ENCODE data around the gene WHAMM.
"Not testable (repeated sequence)": the region's sequence is repeated elsewhere in the genome, so short reads cannot be mapped to it uniquely, and the experiment has no call there.

Gene WHAMM

GRCh38 chr15:82862886-82863285 lies 53.5 kb downstream of the WHAMM start:
- Histone ChIP-seq H3K36me3 (ENCODE audit: control insufficient read depth in 1 of 2, insufficient read depth in 2 of 2, low read length in 2 of 2) (no peaks in the 10 kb centered on the region), H3K9ac (ENCODE audit: low read depth in 1 of 2, low read length in 2 of 2) (no peak overlapping the region), H3K27me3 (ENCODE audit: control insufficient read depth in 1 of 2, insufficient read depth in 2 of 2, low read length in 2 of 2) (no peaks in the 10 kb centered on the region), H3K27ac (ENCODE audit: low read depth, low read length) (no peak overlapping the region), H3K4me3 (ENCODE audit: low read depth in 1 of 2, low read length in 2 of 2) (no peak overlapping the region), H3K9me3 (ENCODE audit: control insufficient read depth in 1 of 2, low read length in 2 of 2) (no peaks in the 10 kb centered on the region), H3K4me1 (ENCODE audit: control insufficient read depth in 1 of 2, insufficient read depth in 2 of 2, low read length in 2 of 2) (no peaks in the 10 kb centered on the region)

DNA sequence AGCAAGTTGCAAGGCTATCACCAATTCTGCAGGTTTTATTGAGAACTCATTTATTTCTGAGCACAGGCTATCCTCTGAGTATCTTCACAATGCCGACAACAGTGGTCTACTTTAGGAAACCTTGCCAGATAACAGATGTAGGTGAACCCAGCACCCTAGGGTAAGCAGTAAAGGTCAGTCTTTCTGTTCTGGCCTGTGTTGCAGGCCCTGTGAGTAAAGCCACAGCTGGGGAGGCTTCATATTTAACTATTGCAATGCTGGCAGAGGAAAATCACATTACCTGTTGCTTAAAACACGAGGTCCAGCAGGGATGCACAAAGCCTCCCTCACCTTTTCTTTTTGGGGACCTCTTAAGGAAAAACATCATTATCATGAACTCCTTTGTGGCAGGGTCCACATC lies 55.5 kb downstream of the WHAMM start:
- Histone ChIP-seq H3K4me1 (ENCODE audit: control insufficient read depth in 1 of 2, insufficient read depth in 2 of 2, low read length in 2 of 2) (no peaks in the 10 kb centered on the region), H3K9ac (ENCODE audit: low read depth in 1 of 2, low read length in 2 of 2) (no peak overlapping the region), H3K4me3 (ENCODE audit: low read depth in 1 of 2, low read length in 2 of 2) (no peak overlapping the region), H3K36me3 (ENCODE audit: control insufficient read depth in 1 of 2, insufficient read depth in 2 of 2, low read length in 2 of 2) (no peaks in the 10 kb centered on the region), H3K9me3 (ENCODE audit: control insufficient read depth in 1 of 2, low read length in 2 of 2) (no peaks in the 10 kb centered on the region), H3K27me3 (ENCODE audit: control insufficient read depth in 1 of 2, insufficient read depth in 2 of 2, low read length in 2 of 2) (no peaks in the 10 kb centered on the region), H3K27ac (ENCODE audit: low read depth, low read length) (no peak overlapping the region)

GRCh38 chr15:82865581-82865980 lies 56.2 kb downstream of the WHAMM start:
- not testable (repeated sequence) for H3K9ac ChIP-seq (ENCODE audit: low read depth in 1 of 2, low read length in 2 of 2); H3K4me1 ChIP-seq (ENCODE audit: control insufficient read depth in 1 of 2, insufficient read depth in 2 of 2, low read length in 2 of 2); H3K9me3 ChIP-seq (ENCODE audit: control insufficient read depth in 1 of 2, low read length in 2 of 2); H3K27me3 ChIP-seq (ENCODE audit: control insufficient read depth in 1 of 2, insufficient read depth in 2 of 2, low read length in 2 of 2); H3K27ac ChIP-seq (ENCODE audit: low read depth, low read length); H3K36me3 ChIP-seq (ENCODE audit: control insufficient read depth in 1 of 2, insufficient read depth in 2 of 2, low read length in 2 of 2); H3K4me3 ChIP-seq (ENCODE audit: low read depth in 1 of 2, low read length in 2 of 2)

- not testable (repeated sequence) for H3K27me3 ChIP-seq (ENCODE audit: control insufficient read depth in 1 of 2, insufficient read depth in 2 of 2, low read length in 2 of 2); H3K36me3 ChIP-seq (ENCODE audit: control insufficient read depth in 1 of 2, insufficient read depth in 2 of 2, low read length in 2 of 2); H3K4me3 ChIP-seq (ENCODE audit: low read depth in 1 of 2, low read length in 2 of 2); H3K9me3 ChIP-seq (ENCODE audit: control insufficient read depth in 1 of 2, low read length in 2 of 2); H3K4me1 ChIP-seq (ENCODE audit: control insufficient read depth in 1 of 2, insufficient read depth in 2 of 2, low read length in 2 of 2); H3K9ac ChIP-seq (ENCODE audit: low read depth in 1 of 2, low read length in 2 of 2); H3K27ac ChIP-seq (ENCODE audit: low read depth, low read length)
Measured at GRCh38 chr15:82865981-82866380, 56.6 kb downstream of the WHAMM start.

- no peak overlapping the region for H3K9ac ChIP-seq (ENCODE audit: low read depth in 1 of 2, low read length in 2 of 2)
- no peaks in the 10 kb centered on the region for H3K9me3 ChIP-seq (ENCODE audit: control insufficient read depth in 1 of 2, low read length in 2 of 2)
- no peaks in the 10 kb centered on the region for H3K36me3 ChIP-seq (ENCODE audit: control insufficient read depth in 1 of 2, insufficient read depth in 2 of 2, low read length in 2 of 2)
- peaks cover 8 to 9% of the 10 kb centered on the region in 2 donors for H3K4me1 ChIP-seq (ENCODE audit: control insufficient read depth in 1 of 2, insufficient read depth in 2 of 2, low read length in 2 of 2)
- no peak overlapping the region for H3K27ac ChIP-seq (ENCODE audit: low read depth, low read length)
- no peaks in the 10 kb centered on the region for H3K27me3 ChIP-seq (ENCODE audit: control insufficient read depth in 1 of 2, insufficient read depth in 2 of 2, low read length in 2 of 2)
- H3K4me3 ChIP-seq (ENCODE audit: low read depth in 1 of 2, low read length in 2 of 2): no peak overlapping the region
Measured at GRCh38 chr15:82870727-82871320, 61.4 kb downstream of the WHAMM start.

GRCh38 chr15:82871358-82871757 lies 61.9 kb downstream of the WHAMM start:
- no peaks in the 10 kb centered on the region for H3K9me3 ChIP-seq (ENCODE audit: control insufficient read depth in 1 of 2, low read length in 2 of 2)
- H3K27ac ChIP-seq (ENCODE audit: low read depth, low read length): no peak overlapping the region
- no peak overlapping the region for H3K9ac ChIP-seq (ENCODE audit: low read depth in 1 of 2, low read length in 2 of 2)
- H3K36me3 ChIP-seq (ENCODE audit: control insufficient read depth in 1 of 2, insufficient read depth in 2 of 2, low read length in 2 of 2): no peaks in the 10 kb centered on the region
- H3K4me3 ChIP-seq (ENCODE audit: low read depth in 1 of 2, low read length in 2 of 2): no peak overlapping the region
- peaks cover 8 to 9% of the 10 kb centered on the region in 2 donors for H3K4me1 ChIP-seq (ENCODE audit: control insufficient read depth in 1 of 2, insufficient read depth in 2 of 2, low read length in 2 of 2)
- H3K27me3 ChIP-seq (ENCODE audit: control insufficient read depth in 1 of 2, insufficient read depth in 2 of 2, low read length in 2 of 2): no peaks in the 10 kb centered on the region

- H3K27ac ChIP-seq (ENCODE audit: low read depth, low read length): no peak overlapping the region
- peaks cover 8 to 9% of the 10 kb centered on the region in 2 donors for H3K4me1 ChIP-seq (ENCODE audit: control insufficient read depth in 1 of 2, insufficient read depth in 2 of 2, low read length in 2 of 2)
- no peak overlapping the region for H3K9ac ChIP-seq (ENCODE audit: low read depth in 1 of 2, low read length in 2 of 2)
- H3K9me3 ChIP-seq (ENCODE audit: control insufficient read depth in 1 of 2, low read length in 2 of 2): no peaks in the 10 kb centered on the region
- H3K36me3 ChIP-seq (ENCODE audit: control insufficient read depth in 1 of 2, insufficient read depth in 2 of 2, low read length in 2 of 2): no peaks in the 10 kb centered on the region
- no peak overlapping the region for H3K4me3 ChIP-seq (ENCODE audit: low read depth in 1 of 2, low read length in 2 of 2)
- H3K27me3 ChIP-seq (ENCODE audit: control insufficient read depth in 1 of 2, insufficient read depth in 2 of 2, low read length in 2 of 2): no peaks in the 10 kb centered on the region
Measured at GRCh38 chr15:82871832-82872484, 62.5 kb downstream of the WHAMM start.

GRCh38 chr15:82873000-82873680 lies 63.7 kb downstream of the WHAMM start:
- Histone ChIP-seq H3K9me3 (ENCODE audit: control insufficient read depth in 1 of 2, low read length in 2 of 2) (no peaks in the 10 kb centered on the region), H3K9ac (ENCODE audit: low read depth in 1 of 2, low read length in 2 of 2) (no peak overlapping the region), H3K4me1 (ENCODE audit: control insufficient read depth in 1 of 2, insufficient read depth in 2 of 2, low read length in 2 of 2) (peaks cover 8 to 9% of the 10 kb centered on the region in 2 donors), H3K36me3 (ENCODE audit: control insufficient read depth in 1 of 2, insufficient read depth in 2 of 2, low read length in 2 of 2) (no peaks in the 10 kb centered on the region), H3K27me3 (ENCODE audit: control insufficient read depth in 1 of 2, insufficient read depth in 2 of 2, low read length in 2 of 2) (no peaks in the 10 kb centered on the region), H3K4me3 (ENCODE audit: low read depth in 1 of 2, low read length in 2 of 2) (no peak overlapping the region), H3K27ac (ENCODE audit: low read depth, low read length) (no peak overlapping the region)

- H3K4me3 ChIP-seq (ENCODE audit: low read depth in 1 of 2, low read length in 2 of 2): no peak overlapping the region
- no peak overlapping the region for H3K27ac ChIP-seq (ENCODE audit: low read depth, low read length)
- no peaks in the 10 kb centered on the region for H3K9me3 ChIP-seq (ENCODE audit: control insufficient read depth in 1 of 2, low read length in 2 of 2)
- H3K36me3 ChIP-seq (ENCODE audit: control insufficient read depth in 1 of 2, insufficient read depth in 2 of 2, low read length in 2 of 2): no peaks in the 10 kb centered on the region
- no peaks in the 10 kb centered on the region for H3K27me3 ChIP-seq (ENCODE audit: control insufficient read depth in 1 of 2, insufficient read depth in 2 of 2, low read length in 2 of 2)
- peaks cover 8 to 9% of the 10 kb centered on the region in 2 donors for H3K4me1 ChIP-seq (ENCODE audit: control insufficient read depth in 1 of 2, insufficient read depth in 2 of 2, low read length in 2 of 2)
- no peak overlapping the region for H3K9ac ChIP-seq (ENCODE audit: low read depth in 1 of 2, low read length in 2 of 2)
Measured at GRCh38 chr15:82874267-82874666, 64.8 kb downstream of the WHAMM start.

- H3K9ac ChIP-seq (ENCODE audit: low read depth in 1 of 2, low read length in 2 of 2): no peak overlapping the region
- H3K36me3 ChIP-seq (ENCODE audit: control insufficient read depth in 1 of 2, insufficient read depth in 2 of 2, low read length in 2 of 2): no peaks in the 10 kb centered on the region
- no peak overlapping the region for H3K27ac ChIP-seq (ENCODE audit: low read depth, low read length)
- H3K27me3 ChIP-seq (ENCODE audit: control insufficient read depth in 1 of 2, insufficient read depth in 2 of 2, low read length in 2 of 2): no peaks in the 10 kb centered on the region
- no peak overlapping the region for H3K4me3 ChIP-seq (ENCODE audit: low read depth in 1 of 2, low read length in 2 of 2)
- peaks cover 8 to 9% of the 10 kb centered on the region in 2 donors for H3K4me1 ChIP-seq (ENCODE audit: control insufficient read depth in 1 of 2, insufficient read depth in 2 of 2, low read length in 2 of 2)
- no peaks in the 10 kb centered on the region for H3K9me3 ChIP-seq (ENCODE audit: control insufficient read depth in 1 of 2, low read length in 2 of 2)
Measured at GRCh38 chr15:82874961-82875360, 65.5 kb downstream of the WHAMM start.
